GM21619 (cell line): Measurements from ENCODE around the gene PCYT2.

Source experiments
- ATAC-seq: cut with Tn5 transposase; IDR thresholded peaks from one replicate; pipeline ENCODE4 v1.9.1; 2021; ENCODE audit not compliant: unreplicated experiment

Gene PCYT2

DNA sequence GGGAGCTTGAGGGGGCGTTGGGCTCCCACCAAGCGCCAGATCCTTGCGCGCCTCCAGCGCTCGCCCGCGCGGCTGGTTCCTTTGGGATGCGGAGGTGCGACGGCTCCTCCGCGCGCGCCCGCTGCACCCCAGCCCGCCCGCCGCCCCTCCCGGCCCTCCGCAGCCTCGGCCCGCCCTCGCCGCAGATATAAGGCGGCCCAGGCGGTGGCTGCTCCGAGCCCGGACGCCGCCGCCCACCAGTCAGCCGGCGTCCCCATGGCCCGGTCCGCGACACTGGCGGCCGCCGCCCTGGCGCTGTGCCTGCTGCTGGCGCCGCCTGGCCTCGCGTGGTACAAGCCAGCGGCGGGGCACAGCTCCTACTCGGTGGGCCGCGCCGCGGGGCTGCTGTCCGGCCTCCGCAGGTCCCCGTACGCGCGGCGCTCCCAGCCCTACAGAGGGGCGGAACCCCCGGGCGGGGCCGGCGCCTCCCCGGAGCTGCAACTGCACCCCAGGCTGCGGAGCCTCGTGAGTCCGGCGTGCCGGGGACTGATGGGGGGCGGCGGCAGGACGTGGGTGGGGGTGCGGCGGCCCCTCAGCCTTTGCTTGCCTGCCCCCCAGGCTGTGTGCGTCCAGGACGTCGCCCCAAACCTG is 9.1 kb downstream of the PCYT2 start, which contains the start of gene NPB:
Gene NPB (plus strand): TSS at position 216 of the 630 bp plus-strand sequence. CDS start 40 bp downstream, at position 256.
- no peak for ATAC-seq

DNA sequence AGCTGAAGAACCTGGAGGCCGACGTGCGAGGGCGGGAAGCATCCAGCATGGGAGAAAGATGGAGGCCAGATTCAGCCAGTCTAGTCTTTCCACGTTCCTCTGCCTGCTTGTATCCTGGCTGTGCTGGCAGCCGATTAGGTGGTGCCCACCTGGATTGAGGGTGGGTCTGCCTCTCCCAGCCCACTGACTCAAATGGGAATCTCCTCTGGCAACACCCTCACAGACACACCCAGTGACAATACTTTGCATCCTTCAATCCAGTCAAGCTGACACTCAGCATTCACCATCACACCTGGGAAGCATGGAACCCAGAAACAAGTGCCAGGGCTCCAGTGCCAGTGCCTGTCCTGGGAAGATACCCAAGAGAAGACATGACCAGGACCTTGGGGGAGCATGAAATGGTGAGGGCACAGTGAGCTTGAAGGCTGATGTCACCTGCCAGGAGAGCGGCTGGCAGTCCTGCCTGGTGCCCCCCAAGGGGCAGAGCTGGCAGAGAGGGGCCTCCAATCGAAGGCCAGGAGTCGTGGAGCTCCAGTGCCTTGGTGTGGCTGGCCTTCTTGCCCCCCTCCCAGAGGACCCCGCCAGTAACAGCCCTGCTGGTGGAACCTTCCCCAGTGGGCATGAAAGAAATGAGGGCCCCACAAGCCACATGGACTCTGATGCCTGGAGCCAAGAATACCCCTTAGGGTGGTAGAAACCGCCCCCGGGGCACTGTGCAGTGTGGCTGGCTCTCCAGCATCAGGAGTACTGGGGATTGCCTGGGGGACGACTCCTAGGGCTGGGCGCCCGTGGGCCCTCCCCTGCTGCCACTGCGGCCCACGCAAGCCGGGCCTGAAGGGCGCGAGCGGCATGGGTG is 9.8 kb downstream of the PCYT2 start:
- no peak for ATAC-seq

DNA sequence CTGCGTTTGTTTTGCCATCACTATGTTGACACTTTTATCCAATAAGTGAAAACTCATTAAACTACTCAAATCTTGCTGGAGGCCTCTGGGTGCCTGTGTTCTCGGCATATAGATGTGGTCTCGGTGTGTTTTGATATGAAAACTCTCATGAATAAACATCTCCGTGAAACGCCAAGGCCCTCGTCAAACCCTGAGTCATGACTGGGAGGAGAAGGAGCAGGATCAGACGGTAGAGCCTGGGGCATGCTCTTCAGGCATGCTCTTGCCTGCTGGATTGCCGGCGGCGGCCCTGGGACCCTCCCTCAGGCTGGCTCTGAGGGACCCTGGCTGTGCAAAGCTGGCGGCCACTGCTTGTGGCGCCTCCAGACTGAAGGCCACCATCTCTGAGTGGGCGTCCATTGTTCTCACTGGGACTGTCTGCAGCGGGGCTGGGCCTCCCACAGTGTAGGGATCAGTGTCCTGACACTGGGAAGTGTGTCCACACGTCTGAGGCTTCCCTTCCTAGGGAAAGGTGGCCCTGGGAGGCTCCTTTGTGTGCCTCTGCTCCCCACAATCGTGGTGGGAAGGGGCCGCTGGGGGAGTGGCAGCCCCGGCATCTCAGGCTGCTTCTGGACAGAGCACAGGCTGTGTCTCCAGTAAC is 10.9 kb downstream of the PCYT2 start:
- no peak for ATAC-seq

DNA sequence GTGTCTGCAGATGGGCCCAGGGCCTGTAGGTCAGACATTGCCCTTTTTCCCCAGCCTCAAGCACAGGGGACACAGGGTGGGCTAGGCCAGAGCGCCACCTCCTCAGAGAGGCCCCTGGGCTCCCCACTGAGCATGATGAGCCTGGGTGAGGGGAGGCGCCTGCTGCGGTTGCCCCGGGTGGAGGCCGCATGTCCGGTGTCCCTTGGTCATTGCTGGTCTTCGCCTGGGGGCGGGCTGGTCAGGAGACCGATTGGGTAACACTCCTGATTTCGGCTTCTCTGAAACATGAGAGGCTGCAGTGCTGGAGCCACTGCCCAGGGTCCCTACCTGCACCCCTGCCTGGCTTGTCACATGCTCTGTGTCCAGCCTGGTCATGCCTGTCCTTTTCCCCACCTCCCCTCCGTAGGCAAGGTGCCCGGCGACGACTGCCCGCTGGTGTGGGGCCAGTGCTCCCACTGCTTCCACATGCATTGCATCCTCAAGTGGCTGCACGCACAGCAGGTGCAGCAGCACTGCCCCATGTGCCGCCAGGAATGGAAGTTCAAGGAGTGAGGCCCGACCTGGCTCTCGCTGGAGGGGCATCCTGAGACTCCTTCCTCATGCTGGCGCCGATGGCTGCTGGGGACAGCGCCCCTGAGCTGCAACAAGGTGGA is 11.6 kb downstream of the PCYT2 start:
- no peak for ATAC-seq

DNA sequence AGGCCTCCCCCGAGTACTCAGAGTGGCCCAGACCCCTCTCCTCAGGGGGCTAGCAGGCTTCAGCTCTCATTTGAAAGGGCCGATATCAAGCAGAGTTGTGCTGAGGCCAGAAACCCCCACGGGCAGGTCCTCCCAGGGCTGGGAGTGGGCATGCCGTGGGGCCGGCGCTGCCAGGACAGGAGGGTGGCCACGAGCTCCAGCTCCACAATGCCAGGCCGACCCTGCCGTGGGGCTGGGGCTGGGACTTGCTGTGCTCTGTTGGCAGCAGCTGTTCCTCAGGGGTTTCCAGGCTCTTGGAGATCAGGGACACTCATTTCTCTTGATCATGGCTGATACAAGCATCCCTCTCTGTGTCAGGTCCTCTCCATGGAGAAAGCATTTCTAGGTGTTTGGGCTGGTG is 12.3 kb downstream of the PCYT2 start:
- ATAC-seq: no peak

DNA sequence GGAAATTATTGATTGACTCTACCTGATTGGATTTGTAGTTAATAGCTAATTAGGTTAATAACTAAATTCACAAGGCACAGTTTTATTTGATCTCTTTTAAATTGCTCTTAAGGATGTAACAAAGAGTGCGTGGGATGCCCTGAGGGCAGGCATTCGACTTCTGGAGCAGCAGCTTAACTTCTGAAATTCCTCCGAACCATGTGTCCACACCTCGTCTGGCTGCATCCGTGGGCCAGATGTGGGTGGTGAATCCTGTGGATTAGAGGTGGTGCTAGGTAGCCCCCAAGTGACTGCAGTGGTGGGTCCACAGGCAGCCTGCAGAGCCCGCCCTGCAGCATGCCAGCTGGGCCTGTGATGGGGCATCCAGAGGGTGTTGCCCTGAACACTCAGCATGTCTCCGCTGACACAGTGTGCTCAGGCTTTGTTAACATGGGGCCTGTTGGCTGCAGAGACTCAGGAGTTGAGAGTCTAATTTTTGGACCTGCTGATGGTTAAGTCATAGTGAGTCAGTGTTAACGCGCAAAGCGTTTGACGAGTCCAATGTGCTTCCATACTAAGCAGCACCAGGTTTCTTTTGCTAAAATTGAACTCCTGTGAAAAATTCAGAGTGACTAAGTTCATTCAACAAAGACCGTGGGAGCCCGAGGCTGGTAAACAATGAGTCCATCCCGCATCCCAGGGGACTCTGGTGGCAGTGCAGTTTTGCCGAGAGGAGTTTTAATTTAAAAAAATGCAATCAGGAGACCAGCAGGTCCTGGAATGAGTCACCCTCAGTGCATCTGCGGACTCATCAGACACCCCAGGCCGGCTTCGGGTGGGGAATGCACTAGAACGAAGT is 13.0 kb downstream of the PCYT2 start:
- no peak for ATAC-seq

DNA sequence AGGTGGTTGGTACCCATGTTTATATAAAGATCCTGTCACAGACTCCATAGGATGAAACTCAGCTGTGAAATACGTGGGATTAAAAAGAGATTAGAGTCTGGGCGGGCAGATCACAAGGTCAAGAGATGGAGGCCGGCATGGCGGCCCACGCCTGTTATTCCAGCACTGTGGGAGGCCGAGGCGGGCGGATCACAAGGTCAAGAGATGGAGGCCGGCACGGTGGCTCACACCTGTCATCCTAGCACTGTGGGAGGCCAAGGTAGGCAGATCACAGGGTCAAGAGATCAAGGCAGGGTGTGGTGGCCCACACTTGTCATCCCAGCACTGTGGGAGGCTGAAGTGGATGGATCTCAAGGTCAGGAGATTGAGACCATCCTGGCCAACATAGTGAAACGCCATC is 15.8 kb downstream of the PCYT2 start:
- no peak for ATAC-seq

DNA sequence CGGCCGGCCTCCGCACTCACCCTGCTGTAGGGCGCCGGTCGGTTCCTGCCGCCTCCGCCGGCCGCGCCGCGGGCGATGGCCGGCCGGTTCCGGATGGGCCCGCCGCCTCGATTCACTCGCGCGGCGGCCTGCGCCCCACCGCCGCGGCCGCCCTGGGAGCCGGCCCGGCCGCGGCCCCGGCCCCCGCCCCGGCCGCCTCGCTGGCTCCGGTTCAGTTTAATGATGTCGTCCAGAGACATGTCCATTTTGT is 20.0 kb downstream of the PCYT2 start:
- no peak for ATAC-seq

DNA sequence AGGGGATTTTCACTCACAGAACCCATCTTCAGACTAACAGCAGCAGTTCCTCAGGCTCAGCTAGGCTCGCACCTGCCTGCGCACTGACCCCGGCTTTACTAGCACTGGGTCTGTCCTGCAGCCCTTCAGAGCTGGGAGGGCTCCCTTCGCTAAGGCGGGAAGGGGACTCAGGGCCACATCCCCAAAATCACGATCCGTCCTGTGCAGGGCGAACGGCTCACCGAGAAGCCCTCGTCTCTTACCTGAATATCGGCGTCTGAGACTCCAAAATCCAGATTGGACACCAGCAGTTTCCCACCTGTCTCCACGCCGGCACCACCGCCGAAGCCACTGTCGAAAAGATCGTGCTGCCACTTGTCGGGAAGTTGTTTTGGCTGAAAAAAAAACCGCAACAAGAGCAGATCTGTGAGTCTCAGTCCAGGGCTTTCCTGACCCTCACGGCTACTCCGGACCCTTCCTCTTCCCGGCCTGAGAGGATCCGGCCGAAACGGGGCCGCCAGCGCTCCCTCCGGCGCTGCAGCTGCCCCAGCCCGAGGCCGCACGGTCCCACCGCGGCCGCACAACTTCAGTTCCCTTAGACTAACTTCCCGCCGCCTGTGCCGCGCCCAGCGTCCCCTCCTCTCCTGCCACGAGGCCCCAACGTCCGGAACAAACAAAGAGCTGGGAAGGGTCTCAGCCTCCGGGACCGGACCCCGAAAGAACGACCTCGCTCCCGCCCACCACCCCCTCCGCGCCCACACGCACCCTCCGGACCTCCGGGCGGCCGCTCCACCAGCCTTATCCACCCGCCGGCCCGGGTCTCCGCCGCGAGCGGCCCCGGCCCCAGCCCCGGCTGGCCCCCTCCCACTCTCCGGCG is 20.5 kb downstream of the PCYT2 start:
- ATAC-seq: peak; percentile 8

DNA sequence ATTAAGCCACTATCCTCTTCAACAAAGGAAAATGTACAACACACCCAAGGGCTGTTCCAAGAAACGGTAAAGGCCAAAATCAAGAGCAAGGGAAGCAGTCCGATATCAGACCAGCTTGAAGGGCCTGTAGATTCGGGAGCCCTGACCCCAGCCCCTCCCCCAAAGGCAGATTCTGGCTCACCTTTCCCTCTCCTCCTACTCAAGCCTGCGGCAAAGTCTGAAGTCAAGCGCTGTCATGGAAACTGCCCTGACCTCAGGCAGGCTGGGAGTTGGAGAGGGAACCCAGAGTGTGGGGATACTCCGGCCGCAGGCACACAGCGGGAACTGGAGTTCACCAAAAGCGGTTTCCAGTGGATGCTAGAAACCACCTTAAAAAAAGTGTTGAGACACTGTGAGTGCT is 21.6 kb downstream of the PCYT2 start:
- ATAC-seq: no peak

DNA sequence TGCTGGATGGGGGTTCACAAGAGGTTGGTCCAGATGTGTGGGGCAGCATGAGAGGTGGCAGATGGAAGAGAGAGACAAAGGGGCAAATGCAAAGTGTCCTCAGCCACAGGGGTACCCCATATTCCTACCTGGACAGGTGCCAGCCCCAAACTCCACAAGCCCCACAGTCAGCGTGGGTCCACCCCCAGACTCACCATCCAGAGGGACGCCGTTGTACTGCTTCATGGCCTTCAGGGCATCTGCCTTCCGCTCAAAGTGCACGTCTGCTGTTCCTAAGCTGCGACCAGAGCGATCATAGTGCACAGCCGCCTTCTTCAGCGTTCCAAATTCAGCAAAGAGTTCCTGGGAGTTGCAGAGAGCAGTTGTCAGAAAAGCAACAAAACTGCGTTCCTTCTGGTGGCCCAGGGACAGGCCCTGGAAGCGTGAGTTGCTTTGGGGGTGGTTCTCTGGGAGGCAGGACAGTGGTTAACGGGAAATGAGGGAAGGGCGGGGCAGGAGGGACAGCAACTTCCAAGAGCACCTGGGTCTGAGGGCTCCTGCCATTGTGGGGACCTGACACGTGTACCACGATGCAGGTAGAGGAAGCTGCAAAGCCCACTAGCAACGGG is 22.1 kb downstream of the PCYT2 start:
- no peak for ATAC-seq

DNA sequence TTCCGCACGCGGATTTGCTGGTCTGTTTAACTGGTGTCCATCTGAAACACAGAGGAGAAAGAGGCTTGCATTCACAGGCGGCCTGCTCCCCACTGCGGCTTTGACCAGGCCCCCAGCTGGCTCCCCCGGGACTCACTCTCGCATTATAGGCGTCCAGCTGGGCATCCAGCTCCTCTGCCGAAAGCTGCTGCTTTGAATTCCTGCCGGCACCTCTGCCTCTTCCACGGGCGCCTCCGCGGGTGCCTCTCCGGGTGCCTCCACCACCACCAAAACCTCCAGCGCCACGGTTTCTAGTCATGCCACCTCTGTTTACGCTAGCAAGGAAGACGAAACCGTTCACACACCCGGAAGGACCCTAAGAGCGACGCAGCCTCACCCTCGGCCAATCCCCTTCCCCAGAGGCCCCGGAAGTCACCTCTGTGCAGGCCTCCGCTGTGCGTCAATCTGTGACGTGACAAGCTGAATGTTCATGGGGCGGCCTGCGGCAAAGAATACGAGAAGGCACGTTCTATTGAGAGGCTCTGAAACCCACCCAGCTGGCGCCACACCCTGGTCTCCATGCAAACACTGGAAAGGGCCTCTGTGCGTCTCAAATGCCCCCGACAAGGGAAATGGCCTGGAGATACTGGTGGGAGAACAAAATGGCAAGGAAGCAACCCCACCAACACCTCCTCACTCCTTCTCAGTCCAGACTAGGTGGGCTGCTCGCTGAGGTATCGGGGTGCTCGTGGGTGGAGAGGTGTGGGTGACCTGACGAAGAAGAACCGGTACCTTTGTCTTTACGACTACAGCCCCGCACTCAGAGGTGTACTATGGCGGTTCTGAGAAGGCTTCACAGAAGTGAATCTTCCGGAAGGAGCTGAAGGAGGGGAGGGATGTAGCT is 22.9 kb downstream of the PCYT2 start:
- no peak for ATAC-seq

DNA sequence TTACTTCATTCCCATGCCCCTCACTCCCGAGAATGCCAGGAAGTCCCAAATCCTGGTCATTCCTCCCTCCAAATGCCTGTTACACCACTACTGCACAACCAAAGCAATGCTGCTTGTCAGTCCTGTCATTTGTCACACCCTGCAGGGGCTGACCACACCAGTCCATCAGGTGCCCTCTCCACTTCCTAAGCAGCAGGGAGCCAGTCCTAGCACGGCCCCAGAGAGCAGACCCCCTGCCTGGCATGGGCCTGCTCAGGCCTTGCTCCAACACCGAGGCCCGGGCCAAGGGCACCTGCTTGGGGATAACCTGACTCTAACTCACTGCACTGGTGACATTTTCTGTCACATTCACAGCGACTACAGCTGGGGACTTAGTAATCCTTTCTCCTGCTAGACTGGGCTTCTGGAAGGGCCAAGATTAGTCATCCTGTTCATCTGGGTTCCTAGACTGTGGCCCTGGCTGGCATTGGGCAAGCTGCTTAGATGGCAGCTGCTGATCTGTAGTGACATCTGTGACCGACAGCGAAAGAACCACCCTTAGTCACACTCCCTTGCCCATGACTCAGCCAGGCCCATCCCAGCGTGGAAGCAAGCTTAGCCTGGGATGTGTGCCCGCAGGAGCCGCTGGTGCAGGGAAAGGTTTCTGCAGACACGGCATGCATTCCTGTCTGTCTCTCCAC is 25.2 kb downstream of the PCYT2 start:
- no peak for ATAC-seq

DNA sequence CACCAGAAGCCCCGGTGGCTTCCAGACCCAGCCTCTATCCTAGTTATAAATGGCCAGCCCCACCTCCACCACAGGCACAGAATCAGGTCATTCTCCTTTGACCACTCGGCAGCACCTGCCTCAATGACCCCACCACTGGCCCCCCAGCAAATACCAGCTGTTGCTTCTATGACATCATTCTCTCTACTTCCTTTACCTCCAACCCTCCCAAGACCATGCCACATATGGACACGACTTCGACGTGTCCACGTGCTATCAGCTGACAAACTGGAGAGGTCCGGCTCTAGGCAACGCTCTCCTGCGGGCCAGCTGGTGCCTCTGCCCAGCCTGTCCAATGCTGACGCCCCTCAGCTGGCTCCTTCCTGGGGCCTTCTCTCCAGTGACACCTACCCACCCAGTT is 25.7 kb downstream of the PCYT2 start:
- ATAC-seq: no peak

DNA sequence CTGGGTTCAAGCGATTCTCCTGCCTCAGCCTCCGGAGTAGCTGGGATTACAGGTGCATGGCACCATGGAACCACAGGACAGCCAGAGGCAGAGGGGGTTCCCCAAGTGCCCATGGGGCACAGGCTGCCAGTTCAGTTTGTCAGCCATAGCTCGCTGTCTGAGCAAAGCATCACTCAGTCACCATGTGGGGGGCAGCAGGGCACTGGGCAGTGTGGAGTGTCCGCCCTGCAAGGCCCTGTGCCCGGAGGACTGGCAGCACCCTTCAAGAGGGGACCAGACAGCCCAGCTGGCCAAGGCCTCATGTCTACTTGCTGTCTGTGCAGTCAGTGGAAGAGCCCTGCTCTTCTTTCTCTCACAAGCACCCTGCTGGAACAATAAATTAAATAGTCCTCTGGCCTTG is 26.2 kb downstream of the PCYT2 start:
- no peak for ATAC-seq

DNA sequence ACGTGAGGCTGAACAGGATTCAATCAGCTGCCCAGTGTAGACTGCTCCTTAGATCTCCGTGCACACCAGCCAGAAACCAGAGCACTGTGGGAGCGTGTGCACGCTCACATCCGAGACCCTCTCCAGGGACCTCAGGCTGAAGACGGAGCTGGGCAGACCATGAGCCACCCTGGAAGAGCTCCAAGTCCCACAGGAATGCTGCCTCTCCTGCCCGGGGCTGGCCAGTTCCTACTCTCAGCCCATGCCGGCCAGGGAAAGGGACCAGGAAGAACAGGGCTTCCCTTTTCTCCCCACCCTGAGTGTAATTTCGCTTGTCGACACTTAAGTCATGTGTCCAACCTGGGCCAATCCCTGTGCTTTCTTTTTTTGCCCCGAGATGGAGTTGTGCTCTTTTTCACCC is 26.7 kb downstream of the PCYT2 start:
- ATAC-seq: no peak

DNA sequence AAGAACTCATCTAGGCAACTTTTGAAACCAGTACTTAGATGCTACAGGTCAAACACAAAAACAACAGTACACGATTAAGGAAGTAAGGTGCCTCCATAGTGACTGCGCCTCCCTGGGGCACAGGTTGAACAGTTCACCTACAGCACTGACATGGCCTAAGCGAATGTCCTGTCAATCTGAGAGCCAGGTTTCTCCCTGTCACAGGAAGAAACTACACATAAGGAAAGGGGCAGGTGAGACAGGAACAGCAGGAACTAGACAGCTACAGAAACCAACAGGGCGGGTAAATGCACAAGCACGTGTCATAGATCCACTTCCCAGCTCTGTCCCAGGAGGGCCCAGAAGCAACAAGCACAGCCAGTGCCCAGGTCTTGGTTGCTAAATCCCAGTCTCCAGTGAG is 32.1 kb downstream of the PCYT2 start:
- ATAC-seq: no peak

DNA sequence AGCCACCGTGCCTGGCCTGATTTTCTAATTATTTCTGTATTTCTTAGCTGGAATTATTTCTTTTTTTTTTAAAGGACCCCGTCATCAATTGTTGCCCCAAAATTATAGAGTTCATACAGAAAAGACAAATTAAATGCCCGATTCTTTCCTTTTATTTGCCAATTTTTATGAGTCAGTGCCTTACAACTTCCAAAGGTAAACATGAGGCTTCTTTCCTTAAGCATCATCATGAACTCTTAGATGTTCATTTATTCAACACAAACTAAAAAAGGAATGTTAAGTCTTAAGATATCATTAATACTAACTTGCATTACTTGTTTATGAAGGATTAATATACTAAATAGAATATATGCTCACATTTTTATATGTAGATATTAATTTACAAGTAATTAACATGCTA is 32.9 kb downstream of the PCYT2 start:
- no peak for ATAC-seq
